SK-N-SH (cell line): ENCODE measurements around the gene ADCY7. TPM values are rescaled to one million over a fixed set of nuclear protein-coding genes. Genes with fewer than 3 reads are reported as not detected.

Experiments
- CTCF ChIA-PET: fragments of 300-600, 350-600 bp; formaldehyde crosslinking; extraction: SDS; loops from one replicate; lab custom pipeline; 2021; lab: Yijun Ruan, JAX
- POLR2A ChIA-PET: fragments of 350-600 bp; sonication (Branson Sonifier 250); formaldehyde crosslinking; extraction: SDS; loops from one replicate; lab custom pipeline; 2020; ENCODE audit warnings: antibody characterized with exemption, inconsistent platforms; lab: Yijun Ruan, JAX
- DNase-seq: peaks from one replicate; pipeline ENCODE4 v3.0.0; 2012
- H2AFZ ChIP-seq: fragments of 200-600 bp; sonication (generic); 2 replicates; pipeline ENCODE4 v1.8.1; 2016; ENCODE audit warnings: antibody characterized with exemption, mild to moderate bottlenecking, low read depth
- H3F3A ChIP-seq: fragments of 200-600 bp; sonication (generic); replicated peaks from 2 replicates; pipeline ENCODE3; 2016; ENCODE audit warnings: antibody characterized with exemption, mild to moderate bottlenecking; ENCODE audit not compliant: insufficient read depth
- H3K27ac ChIP-seq, 2 experiments: fragments of 200-500 bp in 1 of 2; fragments of 200-600 bp in 1 of 2; sonication (Bioruptor generic) in 1 of 2; sonication (generic), shearing (Covaris generic) in 1 of 2; 2 replicates each; pipeline versions ENCODE4 v1.5.1 to v1.6.1; 2014 to 2016; ENCODE audit warnings: low read depth in 2 of 2, inconsistent platforms in 1 of 2, low read length in 1 of 2, mild to moderate bottlenecking in 1 of 2, mixed read lengths in 1 of 2
- H3K27me3 ChIP-seq: fragments of 200-600 bp; sonication (generic), shearing (Covaris generic); 2 replicates; pipeline ENCODE4 v1.6.1; 2016; ENCODE audit warnings: mixed run types; ENCODE audit not compliant: insufficient read depth
- H3K36me3 ChIP-seq, 2 experiments: fragments of 200-500 bp in 1 of 2; fragments of 200-600 bp in 1 of 2; sonication (Bioruptor generic) in 1 of 2; sonication (generic) in 1 of 2; replicated peaks in 1 of 2; 2 replicates each; pipeline versions ENCODE3 to v1.5.1; 2014 to 2016; ENCODE audit warnings: low read length in 1 of 2, mild to moderate bottlenecking in 1 of 2; ENCODE audit not compliant: insufficient read depth in 2 of 2, control insufficient read depth in 1 of 2
- H3K4me1 ChIP-seq, 2 experiments: fragments of 200-500 bp in 1 of 2; fragments of 200-600 bp in 1 of 2; sonication (Bioruptor generic) in 1 of 2; sonication (generic), shearing (Covaris generic) in 1 of 2; 2 replicates each; pipeline versions ENCODE4 v1.5.1 to v1.6.1; 2014 to 2016; ENCODE audit warnings: low read depth in 1 of 2, low read length in 1 of 2, mixed run types in 1 of 2; ENCODE audit not compliant: insufficient read depth in 2 of 2, control insufficient read depth in 1 of 2
- H3K4me2 ChIP-seq: fragments of 200-600 bp; sonication (generic), shearing (Covaris generic); 2 replicates; pipeline ENCODE4 v1.6.1; 2017; ENCODE audit warnings: mixed run types
- H3K4me3 ChIP-seq, 2 experiments: fragments of 200-500 bp in 1 of 2; fragments of 200-600 bp in 1 of 2; sonication (Bioruptor generic) in 1 of 2; sonication (generic), shearing (Covaris generic) in 1 of 2; 2 replicates each; pipeline versions ENCODE4 v1.5.1 to v1.8.1; 2014 to 2016; ENCODE audit warnings: low read depth in 2 of 2, inconsistent platforms in 1 of 2, low read length in 1 of 2, mild to moderate bottlenecking in 1 of 2, mixed read lengths in 1 of 2, moderate library complexity in 1 of 2
- H3K79me2 ChIP-seq: fragments of 200-600 bp; sonication (generic); 2 replicates; pipeline ENCODE4 v1.8.1; 2017; ENCODE audit warnings: mild to moderate bottlenecking; ENCODE audit not compliant: insufficient read depth
- H3K9ac ChIP-seq: fragments of 200-600 bp; sonication (generic); 2 replicates; pipeline ENCODE4 v1.6.1; 2017; ENCODE audit warnings: mixed run types
- H3K9me2 ChIP-seq: fragments of 200-600 bp; sonication (generic); 2 replicates; pipeline ENCODE4 v1.6.1; 2017; ENCODE audit warnings: mixed run types
- H3K9me3 ChIP-seq: fragments of 200-600 bp; sonication (generic); 2 replicates; pipeline ENCODE4 v1.6.1; 2017; ENCODE audit warnings: mixed run types, mild to moderate bottlenecking, moderate library complexity
- H4K20me1 ChIP-seq: fragments of 200-600 bp; sonication (generic); 2 replicates; pipeline ENCODE4 v1.6.1; 2017; ENCODE audit warnings: mild to moderate bottlenecking, mixed run types; ENCODE audit not compliant: insufficient read depth
- ELF1 ChIP-seq: IDR thresholded peaks from 2 replicates; pipeline ENCODE4 v1.4.0; 2012
- EP300 ChIP-seq, 2 experiments: IDR thresholded peaks; 2 replicates each; pipeline versions ENCODE4 v1.4.0 to v1.6.1; 2012; ENCODE audit warnings: borderline replicate concordance in 1 of 2, low read depth in 1 of 2, low read length in 1 of 2
- FOXJ3 ChIP-seq: sonication (generic); formaldehyde crosslinking; IDR thresholded peaks from 2 replicates; pipeline ENCODE4 v1.5.1; 2020; ENCODE audit warnings: mild to moderate bottlenecking, missing genetic modification reagents
- GABPA ChIP-seq: IDR thresholded peaks from 2 replicates; pipeline ENCODE4 v1.4.0; 2012; ENCODE audit warnings: low read depth, mild to moderate bottlenecking
- JUND ChIP-seq: IDR thresholded peaks from 2 replicates; pipeline ENCODE4 v1.4.0; 2012
- MXI1 ChIP-seq: IDR thresholded peaks from 2 replicates; pipeline ENCODE4 v1.6.1; 2012; ENCODE audit warnings: mild to moderate bottlenecking, low read depth, low read length, improper control_type of control experiment
- NFIC ChIP-seq: IDR thresholded peaks from 2 replicates; pipeline ENCODE4 v1.4.0; 2012; ENCODE audit warnings: borderline replicate concordance
- NRF1 ChIP-seq: IDR thresholded peaks from 2 replicates; pipeline ENCODE4 v1.6.1; 2012; ENCODE audit warnings: low read depth, mild to moderate bottlenecking, low read length
- POLR2AphosphoS5 ChIP-seq: IDR thresholded peaks from 2 replicates; pipeline ENCODE4 v1.6.1; 2012; ENCODE audit warnings: low read depth, low read length
- RAD21 ChIP-seq: IDR thresholded peaks from 2 replicates; pipeline ENCODE4 v1.6.1; 2012; ENCODE audit warnings: mild to moderate bottlenecking, low read length
- RFX5 ChIP-seq: IDR thresholded peaks from 2 replicates; pipeline ENCODE4 v1.6.1; 2012; ENCODE audit warnings: mild to moderate bottlenecking, improper control_type of control experiment, low read length
- RXRA ChIP-seq: IDR thresholded peaks from 2 replicates; pipeline ENCODE4 v1.4.0; 2012; ENCODE audit warnings: low read depth, mild to moderate bottlenecking, borderline replicate concordance
- SIN3A ChIP-seq: IDR thresholded peaks from 2 replicates; pipeline ENCODE4 v1.6.1; 2012; ENCODE audit warnings: low read depth, mild to moderate bottlenecking, low read length, moderate library complexity, borderline replicate concordance
- SMC3 ChIP-seq: IDR thresholded peaks from 2 replicates; pipeline ENCODE4 v1.6.1; 2012; ENCODE audit warnings: low read depth, low read length, improper control_type of control experiment
- TAF1 ChIP-seq: IDR thresholded peaks from 2 replicates; pipeline ENCODE4 v1.6.1; 2012; ENCODE audit warnings: low read depth, mild to moderate bottlenecking, low read length, moderate library complexity, borderline replicate concordance
- WGBS: methylation state at CpG from one replicate; pipeline ENCODE4 v1.1.6; 2017; ENCODE audit warnings: low lambda C conversion rate; 5-methylcytosine and 5-hydroxymethylcytosine counted together
- polyA plus RNA-seq, 3 experiments: library from polyadenylated mRNA; depleted of rRNA; stranded (reverse); fragments of >200 nt; gene quantifications; 2 replicates each; pipeline ENCODE4 v1.2.3, GENCODE V29; 2012
- TF ChIP-seq, protein P1 (sequence below): IDR thresholded peaks from 2 replicates; pipeline ENCODE4 v1.4.0; 2012; ENCODE audit warnings: low read depth
- TF ChIP-seq, protein P2 (sequence below): fragments of 200-600 bp; sonication (generic); IDR thresholded peaks from 2 replicates; pipeline ENCODE4 v1.6.1; 2017; ENCODE audit warnings: antibody characterized with exemption, mild to moderate bottlenecking, moderate library complexity
- TF ChIP-seq, protein P3 (sequence below): IDR thresholded peaks from 2 replicates; pipeline ENCODE4 v1.4.0; 2012; ENCODE audit warnings: low read depth, borderline replicate concordance
- TF ChIP-seq, protein P4 (sequence below): fragments of 150-350 bp; IDR thresholded peaks from 2 replicates; pipeline ENCODE4 v1.6.1; 2016; ENCODE audit warnings: mild to moderate bottlenecking, low read depth, low read length
- TF ChIP-seq, protein P5 (sequence below): IDR thresholded peaks from 2 replicates; pipeline ENCODE4 v1.4.0; 2012; ENCODE audit warnings: low read depth, borderline replicate concordance

The ADCY7 gene
- polyA plus RNA-seq, 1 of the 3 experiments (the other 2 are of a cell fraction): 14.3 TPM

DNA sequence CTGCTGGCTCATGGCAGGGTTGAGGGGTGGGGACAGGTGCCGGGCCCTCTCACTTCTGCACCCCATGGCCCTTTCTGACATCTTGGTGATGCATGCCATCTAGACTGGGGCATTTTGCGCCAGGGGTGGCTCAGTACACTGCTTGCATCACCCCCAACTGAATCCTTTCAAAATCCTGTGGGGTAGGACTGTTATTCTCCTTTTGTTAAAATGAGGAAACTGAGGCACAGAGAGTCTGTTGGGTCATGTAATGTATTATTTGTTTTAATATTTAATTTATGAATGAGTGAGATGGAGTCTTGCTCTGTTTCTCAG lies 9.9 kb downstream of the ADCY7 start:
- Histone ChIP-seq H3K4me2 (no peak overlapping the region), H3K9me2 (no peaks in the 10 kb centered on the region), H3K79me2 (peaks cover 16% of the 10 kb centered on the region; the same call in 1 of the 2 replicates), H3F3A (peaks cover 4% of the 10 kb centered on the region), H3K4me1 (peaks cover 0 to 15% of the 10 kb centered on the region in 2 experiments; a peak in 1 of 4 replicates), H3K4me3 (no peak overlapping the region), H3K27me3 (no peaks in the 10 kb centered on the region), H3K27ac (no peak overlapping the region), H4K20me1 (peaks cover 3% of the 10 kb centered on the region; the same call in 1 of the 2 replicates), H3K36me3 (no peaks in the 10 kb centered on the region), H3K9ac (no peak overlapping the region), H2AFZ (no peak overlapping the region), H3K9me3 (no peaks in the 10 kb centered on the region)
- 94% methylated on average over 2 of the region's 2 CpGs for WGBS
- ChIA-PET POLR2A (no interaction called here), CTCF (no interaction called here)
- TF ChIP-seq RAD21 (no peak), FOXJ3 (no peak), MXI1 (no peak), RXRA (no peak), RFX5 (no peak), TAF1 (no peak), SIN3A (no peak), NFIC (no peak), NRF1 (no peak), JUND (no peak), ELF1 (no peak), GABPA (no peak), POLR2AphosphoS5 (no peak), EP300 (IDR thresholded peaks at IDR 0.05; ENCODE audit: borderline replicate concordance in 1 of 2, low read depth in 1 of 2, low read length in 1 of 2) (no peak), SMC3 (no peak)
- TF ChIP-seq, protein P1, sequence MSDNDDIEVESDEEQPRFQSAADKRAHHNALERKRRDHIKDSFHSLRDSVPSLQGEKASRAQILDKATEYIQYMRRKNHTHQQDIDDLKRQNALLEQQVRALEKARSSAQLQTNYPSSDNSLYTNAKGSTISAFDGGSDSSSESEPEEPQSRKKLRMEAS: no peak
- TF ChIP-seq, protein P2, sequence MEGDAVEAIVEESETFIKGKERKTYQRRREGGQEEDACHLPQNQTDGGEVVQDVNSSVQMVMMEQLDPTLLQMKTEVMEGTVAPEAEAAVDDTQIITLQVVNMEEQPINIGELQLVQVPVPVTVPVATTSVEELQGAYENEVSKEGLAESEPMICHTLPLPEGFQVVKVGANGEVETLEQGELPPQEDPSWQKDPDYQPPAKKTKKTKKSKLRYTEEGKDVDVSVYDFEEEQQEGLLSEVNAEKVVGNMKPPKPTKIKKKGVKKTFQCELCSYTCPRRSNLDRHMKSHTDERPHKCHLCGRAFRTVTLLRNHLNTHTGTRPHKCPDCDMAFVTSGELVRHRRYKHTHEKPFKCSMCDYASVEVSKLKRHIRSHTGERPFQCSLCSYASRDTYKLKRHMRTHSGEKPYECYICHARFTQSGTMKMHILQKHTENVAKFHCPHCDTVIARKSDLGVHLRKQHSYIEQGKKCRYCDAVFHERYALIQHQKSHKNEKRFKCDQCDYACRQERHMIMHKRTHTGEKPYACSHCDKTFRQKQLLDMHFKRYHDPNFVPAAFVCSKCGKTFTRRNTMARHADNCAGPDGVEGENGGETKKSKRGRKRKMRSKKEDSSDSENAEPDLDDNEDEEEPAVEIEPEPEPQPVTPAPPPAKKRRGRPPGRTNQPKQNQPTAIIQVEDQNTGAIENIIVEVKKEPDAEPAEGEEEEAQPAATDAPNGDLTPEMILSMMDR: no peak
- TF ChIP-seq, protein P3, sequence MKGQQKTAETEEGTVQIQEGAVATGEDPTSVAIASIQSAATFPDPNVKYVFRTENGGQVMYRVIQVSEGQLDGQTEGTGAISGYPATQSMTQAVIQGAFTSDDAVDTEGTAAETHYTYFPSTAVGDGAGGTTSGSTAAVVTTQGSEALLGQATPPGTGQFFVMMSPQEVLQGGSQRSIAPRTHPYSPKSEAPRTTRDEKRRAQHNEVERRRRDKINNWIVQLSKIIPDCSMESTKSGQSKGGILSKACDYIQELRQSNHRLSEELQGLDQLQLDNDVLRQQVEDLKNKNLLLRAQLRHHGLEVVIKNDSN: no peak
- TF ChIP-seq, protein P4, sequence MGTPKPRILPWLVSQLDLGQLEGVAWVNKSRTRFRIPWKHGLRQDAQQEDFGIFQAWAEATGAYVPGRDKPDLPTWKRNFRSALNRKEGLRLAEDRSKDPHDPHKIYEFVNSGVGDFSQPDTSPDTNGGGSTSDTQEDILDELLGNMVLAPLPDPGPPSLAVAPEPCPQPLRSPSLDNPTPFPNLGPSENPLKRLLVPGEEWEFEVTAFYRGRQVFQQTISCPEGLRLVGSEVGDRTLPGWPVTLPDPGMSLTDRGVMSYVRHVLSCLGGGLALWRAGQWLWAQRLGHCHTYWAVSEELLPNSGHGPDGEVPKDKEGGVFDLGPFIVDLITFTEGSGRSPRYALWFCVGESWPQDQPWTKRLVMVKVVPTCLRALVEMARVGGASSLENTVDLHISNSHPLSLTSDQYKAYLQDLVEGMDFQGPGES: no peak
- TF ChIP-seq, protein P5, sequence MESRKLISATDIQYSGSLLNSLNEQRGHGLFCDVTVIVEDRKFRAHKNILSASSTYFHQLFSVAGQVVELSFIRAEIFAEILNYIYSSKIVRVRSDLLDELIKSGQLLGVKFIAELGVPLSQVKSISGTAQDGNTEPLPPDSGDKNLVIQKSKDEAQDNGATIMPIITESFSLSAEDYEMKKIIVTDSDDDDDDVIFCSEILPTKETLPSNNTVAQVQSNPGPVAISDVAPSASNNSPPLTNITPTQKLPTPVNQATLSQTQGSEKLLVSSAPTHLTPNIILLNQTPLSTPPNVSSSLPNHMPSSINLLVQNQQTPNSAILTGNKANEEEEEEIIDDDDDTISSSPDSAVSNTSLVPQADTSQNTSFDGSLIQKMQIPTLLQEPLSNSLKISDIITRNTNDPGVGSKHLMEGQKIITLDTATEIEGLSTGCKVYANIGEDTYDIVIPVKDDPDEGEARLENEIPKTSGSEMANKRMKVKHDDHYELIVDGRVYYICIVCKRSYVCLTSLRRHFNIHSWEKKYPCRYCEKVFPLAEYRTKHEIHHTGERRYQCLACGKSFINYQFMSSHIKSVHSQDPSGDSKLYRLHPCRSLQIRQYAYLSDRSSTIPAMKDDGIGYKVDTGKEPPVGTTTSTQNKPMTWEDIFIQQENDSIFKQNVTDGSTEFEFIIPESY: no peak
- no peak for DNase-seq
